ENCODE results near the gene RAD51B.
"Not testable (repeated sequence)": the region's sequence is repeated elsewhere in the genome, so short reads cannot be mapped to it uniquely, and the experiment has no call there.

RAD51B gene

GRCh38 chr14:68075382-68076029 is 255.9 kb downstream of the RAD51B start:
- no peak for DNase-seq (ENCODE audit: low read depth, low spot score)

GRCh38 chr14:68076451-68076850 is 256.9 kb downstream of the RAD51B start:
- no peak for DNase-seq (ENCODE audit: low read depth, low spot score)

- no peak for DNase-seq (ENCODE audit: low read depth, low spot score)
Observed at GRCh38 chr14:68079941-68080697, 260.5 kb downstream of the RAD51B start.

- DNase-seq (ENCODE audit: low read depth, low spot score) = no peak
Observed at GRCh38 chr14:68081489-68081888, 261.9 kb downstream of the RAD51B start.

- DNase-seq (ENCODE audit: low read depth, low spot score) = no peak
Observed at GRCh38 chr14:68082698-68083291, 263.2 kb downstream of the RAD51B start.

GRCh38 chr14:68084256-68084655 is 264.7 kb downstream of the RAD51B start:
- no peak for DNase-seq (ENCODE audit: low read depth, low spot score)

- no peak for DNase-seq (ENCODE audit: low read depth, low spot score)
Observed at GRCh38 chr14:68085742-68086141, 266.2 kb downstream of the RAD51B start.

- no peak for DNase-seq (ENCODE audit: low read depth, low spot score)
Observed at GRCh38 chr14:68088451-68088854, 268.9 kb downstream of the RAD51B start.

GRCh38 chr14:68089146-68089731 is 269.7 kb downstream of the RAD51B start:
- DNase-seq (ENCODE audit: low read depth, low spot score) = no peak

- DNase-seq (ENCODE audit: low read depth, low spot score) = no peak
Observed at GRCh38 chr14:68094158-68094557, 274.6 kb downstream of the RAD51B start.

GRCh38 chr14:68094752-68095151 is 275.2 kb downstream of the RAD51B start:
- DNase-seq (ENCODE audit: low read depth, low spot score) = no peak

- no peak for DNase-seq (ENCODE audit: low read depth, low spot score)
Observed at GRCh38 chr14:68097727-68098126, 278.1 kb downstream of the RAD51B start.

- DNase-seq (ENCODE audit: low read depth, low spot score) = no peak
Observed at GRCh38 chr14:68098834-68099233, 279.3 kb downstream of the RAD51B start.

- DNase-seq (ENCODE audit: low read depth, low spot score) = no peak
Observed at GRCh38 chr14:68099495-68100045, 280.0 kb downstream of the RAD51B start.

GRCh38 chr14:68101715-68102301 is 282.2 kb downstream of the RAD51B start:
- not testable (repeated sequence) for DNase-seq (ENCODE audit: low read depth, low spot score)

- no peak for DNase-seq (ENCODE audit: low read depth, low spot score)
Observed at GRCh38 chr14:68103853-68104252, 284.3 kb downstream of the RAD51B start.

GRCh38 chr14:68104518-68104917 is 284.9 kb downstream of the RAD51B start:
- no peak for DNase-seq (ENCODE audit: low read depth, low spot score)

- DNase-seq (ENCODE audit: low read depth, low spot score) = no peak
Observed at GRCh38 chr14:68105816-68106215, 286.2 kb downstream of the RAD51B start.

GRCh38 chr14:68106456-68106855 is 286.9 kb downstream of the RAD51B start:
- DNase-seq (ENCODE audit: low read depth, low spot score) = no peak

- no peak for DNase-seq (ENCODE audit: low read depth, low spot score)
Observed at GRCh38 chr14:68106905-68107304, 287.3 kb downstream of the RAD51B start.

- DNase-seq (ENCODE audit: low read depth, low spot score) = no peak
Observed at GRCh38 chr14:68109132-68109900, 289.7 kb downstream of the RAD51B start.

Data from iPS DF 19.7 (cell line).